ENCODE measurements around the gene RAB40C. TPM values are rescaled to one million over a fixed set of nuclear protein-coding genes. Genes with fewer than 3 reads are reported as not detected.

The RAB40C gene
- total RNA-seq, 1 donor from 2014 or later, result 20.0 TPM

DNA sequence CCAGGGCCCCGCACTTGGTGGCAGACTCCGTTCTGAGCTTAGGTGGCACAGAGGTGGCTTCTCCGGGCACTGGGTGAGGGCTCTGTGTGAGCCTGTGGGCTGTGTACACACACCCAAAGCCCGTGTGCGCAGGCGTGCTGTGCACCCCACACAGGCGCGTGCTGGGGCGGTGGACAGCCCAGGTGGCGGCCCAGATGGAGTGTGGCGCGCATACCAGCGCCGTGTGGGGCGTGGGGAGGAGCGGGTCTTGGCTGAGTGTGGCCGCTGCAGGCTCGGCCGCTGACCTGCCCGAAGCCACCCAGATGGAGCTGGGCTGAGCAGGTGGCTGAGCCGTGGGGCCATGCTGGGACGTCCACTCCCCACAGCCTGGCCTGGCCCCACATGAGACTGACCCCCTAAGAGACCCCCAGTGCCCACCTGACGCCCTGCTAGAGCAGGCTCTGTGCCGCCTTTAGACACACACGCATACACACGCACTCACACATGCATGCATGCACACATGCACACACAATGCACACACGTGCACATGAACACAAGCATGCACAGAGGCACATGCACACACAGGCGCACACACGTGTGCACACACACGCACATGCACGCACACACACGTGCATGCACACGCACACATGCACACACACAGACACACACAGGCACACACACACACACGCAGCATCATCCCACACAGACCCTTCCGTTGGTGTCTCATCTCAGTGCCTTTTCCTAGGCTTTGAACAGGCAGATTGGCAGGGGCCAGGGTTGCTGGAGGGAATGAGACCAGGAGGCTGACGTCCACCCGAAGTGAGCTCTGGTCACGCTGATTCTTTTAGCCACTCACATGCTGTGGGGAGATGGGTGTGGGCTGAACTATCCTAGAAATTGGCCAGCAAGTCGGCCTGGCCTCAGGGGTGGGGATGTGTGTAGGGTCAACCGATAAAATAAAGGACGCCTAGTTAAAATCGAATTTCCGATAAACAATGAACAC lies 27.6 kb upstream of the RAB40C start:
- H3K27me3 Mint-ChIP-seq (ENCODE audit: unreplicated experiment), result peaks cover 2% of the 10 kb centered on the region
- TF ChIP-seq, protein P1, sequence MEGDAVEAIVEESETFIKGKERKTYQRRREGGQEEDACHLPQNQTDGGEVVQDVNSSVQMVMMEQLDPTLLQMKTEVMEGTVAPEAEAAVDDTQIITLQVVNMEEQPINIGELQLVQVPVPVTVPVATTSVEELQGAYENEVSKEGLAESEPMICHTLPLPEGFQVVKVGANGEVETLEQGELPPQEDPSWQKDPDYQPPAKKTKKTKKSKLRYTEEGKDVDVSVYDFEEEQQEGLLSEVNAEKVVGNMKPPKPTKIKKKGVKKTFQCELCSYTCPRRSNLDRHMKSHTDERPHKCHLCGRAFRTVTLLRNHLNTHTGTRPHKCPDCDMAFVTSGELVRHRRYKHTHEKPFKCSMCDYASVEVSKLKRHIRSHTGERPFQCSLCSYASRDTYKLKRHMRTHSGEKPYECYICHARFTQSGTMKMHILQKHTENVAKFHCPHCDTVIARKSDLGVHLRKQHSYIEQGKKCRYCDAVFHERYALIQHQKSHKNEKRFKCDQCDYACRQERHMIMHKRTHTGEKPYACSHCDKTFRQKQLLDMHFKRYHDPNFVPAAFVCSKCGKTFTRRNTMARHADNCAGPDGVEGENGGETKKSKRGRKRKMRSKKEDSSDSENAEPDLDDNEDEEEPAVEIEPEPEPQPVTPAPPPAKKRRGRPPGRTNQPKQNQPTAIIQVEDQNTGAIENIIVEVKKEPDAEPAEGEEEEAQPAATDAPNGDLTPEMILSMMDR (IDR thresholded peaks at IDR 0.05), result no peak
- DNase-seq (ENCODE audit: extremely low spot score, unreplicated experiment), result no peak
- no peak overlapping the region for H3K4me3 Mint-ChIP-seq (ENCODE audit: unreplicated experiment)
- H3K4me1 Mint-ChIP-seq (ENCODE audit: unreplicated experiment), result peaks cover 20% of the 10 kb centered on the region
- no peaks in the 10 kb centered on the region for H3K36me3 Mint-ChIP-seq (ENCODE audit: unreplicated experiment)
- no peaks in the 10 kb centered on the region for H3K9me3 Mint-ChIP-seq (ENCODE audit: unreplicated experiment)
- no peak overlapping the region for H3K27ac Mint-ChIP-seq (ENCODE audit: unreplicated experiment)

- no peaks in the 10 kb centered on the region for H3K36me3 Mint-ChIP-seq (ENCODE audit: unreplicated experiment)
Measured at GRCh38 chr16:563072-563644, 26.7 kb upstream of the RAB40C start.

DNA sequence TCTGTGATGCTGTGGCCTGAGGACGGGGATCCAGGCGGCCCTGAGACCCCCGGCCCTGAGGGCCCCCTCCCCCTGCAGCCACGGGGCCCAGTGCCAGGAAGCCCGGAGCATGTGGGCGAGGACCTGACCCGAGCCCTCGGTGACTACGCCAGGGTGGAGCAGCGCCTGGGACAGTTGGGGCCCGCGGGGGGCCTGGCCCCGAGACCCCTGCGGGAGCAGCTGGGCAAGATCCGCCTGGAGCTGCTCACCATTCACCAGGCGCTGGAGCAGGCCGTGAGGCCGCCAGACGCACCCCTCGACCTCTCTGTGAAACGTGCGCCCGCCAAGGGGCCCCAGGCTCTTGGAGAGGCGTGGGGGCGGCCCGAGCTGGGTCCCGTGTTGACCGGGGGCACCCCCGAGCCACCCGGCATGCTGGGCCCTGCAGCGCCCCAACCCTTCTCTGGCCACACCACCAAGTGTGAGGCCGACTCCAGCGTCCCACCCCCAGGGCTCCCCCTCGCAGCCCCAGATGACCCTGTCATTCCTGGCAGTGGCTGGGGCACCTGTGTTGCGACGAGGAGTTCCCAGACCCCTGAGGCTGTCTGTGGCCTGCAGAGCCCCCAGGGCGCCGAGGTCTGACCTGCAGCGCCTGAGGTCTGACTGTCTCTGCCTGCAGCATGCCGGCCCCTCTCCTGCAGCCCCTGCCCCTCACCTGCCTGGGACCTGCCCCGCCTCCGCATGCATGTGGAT lies 25.0 kb upstream of the RAB40C start:
- H3K27ac Mint-ChIP-seq (ENCODE audit: unreplicated experiment), result no peak overlapping the region
- no peaks in the 10 kb centered on the region for H3K27me3 Mint-ChIP-seq (ENCODE audit: unreplicated experiment)
- TF ChIP-seq, protein P1 (IDR thresholded peaks at IDR 0.05), result no peak

More at GRCh38 chr16:563072-563644, 26.7 kb upstream of the RAB40C start:
- no peak overlapping the region for H3K27ac Mint-ChIP-seq (ENCODE audit: unreplicated experiment)
- H3K4me3 Mint-ChIP-seq (ENCODE audit: unreplicated experiment), result no peak overlapping the region
- peaks cover 2% of the 10 kb centered on the region for H3K27me3 Mint-ChIP-seq (ENCODE audit: unreplicated experiment)
- no peak for DNase-seq (ENCODE audit: extremely low spot score, unreplicated experiment)
- H3K9me3 Mint-ChIP-seq (ENCODE audit: unreplicated experiment), result no peaks in the 10 kb centered on the region
- H3K4me1 Mint-ChIP-seq (ENCODE audit: unreplicated experiment), result peaks cover 20% of the 10 kb centered on the region
- TF ChIP-seq, protein P1 (IDR thresholded peaks at IDR 0.05), result no peak

GRCh38 chr16:565419-566330 lies 24.2 kb upstream of the RAB40C start:
- Mint-ChIP-seq H3K27ac (ENCODE audit: unreplicated experiment) (no peak overlapping the region), H3K4me3 (ENCODE audit: unreplicated experiment) (no peak overlapping the region), H3K27me3 (ENCODE audit: unreplicated experiment) (no peaks in the 10 kb centered on the region), H3K4me1 (ENCODE audit: unreplicated experiment) (peaks cover 23% of the 10 kb centered on the region), H3K36me3 (ENCODE audit: unreplicated experiment) (no peaks in the 10 kb centered on the region), H3K9me3 (ENCODE audit: unreplicated experiment) (no peaks in the 10 kb centered on the region)
- no peak for DNase-seq (ENCODE audit: extremely low spot score, unreplicated experiment)
- TF ChIP-seq, protein P1 (IDR thresholded peaks at IDR 0.05), result no peak

More for the DNA sequence above, 25.0 kb upstream of the RAB40C start:
- H3K9me3 Mint-ChIP-seq (ENCODE audit: unreplicated experiment), result no peaks in the 10 kb centered on the region
- peaks cover 22% of the 10 kb centered on the region for H3K4me1 Mint-ChIP-seq (ENCODE audit: unreplicated experiment)
- H3K4me3 Mint-ChIP-seq (ENCODE audit: unreplicated experiment), result no peak overlapping the region
- no peaks in the 10 kb centered on the region for H3K36me3 Mint-ChIP-seq (ENCODE audit: unreplicated experiment)
- DNase-seq (ENCODE audit: extremely low spot score, unreplicated experiment), result no peak
